Fibroblast of villous mesenchyme (primary cell): ENCODE results near the gene BMP7. TPM values are rescaled to one million over a fixed set of nuclear protein-coding genes. Genes with fewer than 3 reads are reported as not detected.

ENCODE experiments used
- DNase-seq: peaks from one replicate; pipeline ENCODE4 v3.0.0-alpha.2; 2010; ENCODE audit warnings: low read depth
- H3K4me3 ChIP-seq: 2 replicates; pipeline ENCODE4 v1.5.1; 2011; ENCODE audit warnings: low read depth, mild to moderate bottlenecking, low read length
- total RNA-seq: library from RNA; depleted of rRNA; stranded (reverse); fragments of >200 nt; gene quantifications from 2 replicates; pipeline ENCODE4 v1.2.3, GENCODE V29; 2012
- TF ChIP-seq, protein P1 (sequence below): IDR thresholded peaks from 2 replicates; pipeline ENCODE4 v1.5.1; 2012; ENCODE audit warnings: low read depth, mild to moderate bottlenecking, low read length; ENCODE audit not compliant: insufficient read depth

BMP7 gene
- total RNA-seq, 1 donor, result not detected

DNA sequence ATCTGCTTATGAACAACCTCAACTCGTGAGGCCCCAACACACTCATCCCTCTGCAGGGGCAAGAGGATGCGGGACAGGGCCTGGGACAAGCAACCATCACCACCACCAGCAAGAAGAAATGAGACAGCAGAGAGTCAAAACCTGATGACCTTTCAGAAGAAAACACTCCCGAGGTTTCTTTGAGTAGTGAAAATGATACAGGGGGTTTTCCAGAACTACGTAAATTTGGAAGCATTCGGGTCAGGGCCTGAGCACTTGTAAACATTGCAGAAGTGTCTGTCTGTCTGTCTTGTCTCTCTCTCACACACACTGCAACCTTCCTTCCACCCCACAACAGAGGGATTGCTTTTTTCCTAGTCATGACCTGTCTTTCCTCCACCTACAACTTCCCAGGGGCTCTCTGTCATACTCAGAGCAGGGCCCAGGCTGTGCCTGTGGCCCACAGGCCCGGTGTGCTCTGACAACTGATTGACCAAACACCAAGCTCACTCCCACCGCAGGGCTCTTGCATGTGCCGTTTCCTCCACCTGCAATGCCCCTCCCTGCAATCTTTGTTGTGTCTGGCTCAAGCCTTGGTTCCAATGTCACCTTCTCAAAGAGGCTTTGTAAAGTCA, 90.9 kb downstream of the BMP7 start:
- H3K4me3 ChIP-seq, result no peak overlapping the region
- TF ChIP-seq, protein P1, sequence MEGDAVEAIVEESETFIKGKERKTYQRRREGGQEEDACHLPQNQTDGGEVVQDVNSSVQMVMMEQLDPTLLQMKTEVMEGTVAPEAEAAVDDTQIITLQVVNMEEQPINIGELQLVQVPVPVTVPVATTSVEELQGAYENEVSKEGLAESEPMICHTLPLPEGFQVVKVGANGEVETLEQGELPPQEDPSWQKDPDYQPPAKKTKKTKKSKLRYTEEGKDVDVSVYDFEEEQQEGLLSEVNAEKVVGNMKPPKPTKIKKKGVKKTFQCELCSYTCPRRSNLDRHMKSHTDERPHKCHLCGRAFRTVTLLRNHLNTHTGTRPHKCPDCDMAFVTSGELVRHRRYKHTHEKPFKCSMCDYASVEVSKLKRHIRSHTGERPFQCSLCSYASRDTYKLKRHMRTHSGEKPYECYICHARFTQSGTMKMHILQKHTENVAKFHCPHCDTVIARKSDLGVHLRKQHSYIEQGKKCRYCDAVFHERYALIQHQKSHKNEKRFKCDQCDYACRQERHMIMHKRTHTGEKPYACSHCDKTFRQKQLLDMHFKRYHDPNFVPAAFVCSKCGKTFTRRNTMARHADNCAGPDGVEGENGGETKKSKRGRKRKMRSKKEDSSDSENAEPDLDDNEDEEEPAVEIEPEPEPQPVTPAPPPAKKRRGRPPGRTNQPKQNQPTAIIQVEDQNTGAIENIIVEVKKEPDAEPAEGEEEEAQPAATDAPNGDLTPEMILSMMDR, result no peak
- no peak for DNase-seq

DNA sequence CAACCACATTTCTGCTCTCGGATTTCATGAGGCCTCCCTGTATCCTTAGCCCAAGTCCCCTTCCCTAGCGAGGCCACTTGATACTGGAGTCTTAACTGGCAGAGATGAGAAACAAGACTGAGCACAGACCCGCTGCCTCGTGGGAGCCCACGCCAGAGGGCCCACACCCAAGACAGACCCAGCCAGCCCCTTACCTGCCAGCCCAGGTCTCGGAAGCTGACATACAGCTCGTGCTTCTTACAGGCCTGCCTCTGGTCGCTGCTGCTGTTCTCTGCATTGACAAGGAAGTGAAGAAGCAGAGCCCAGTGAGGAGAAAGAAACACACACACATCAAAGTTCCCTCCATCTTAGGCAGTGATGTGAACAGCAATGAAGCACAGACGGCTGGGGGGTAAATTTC, 91.7 kb downstream of the BMP7 start:
- no peak overlapping the region for H3K4me3 ChIP-seq
- TF ChIP-seq, protein P1, result no peak
- DNase-seq, result no peak

DNA sequence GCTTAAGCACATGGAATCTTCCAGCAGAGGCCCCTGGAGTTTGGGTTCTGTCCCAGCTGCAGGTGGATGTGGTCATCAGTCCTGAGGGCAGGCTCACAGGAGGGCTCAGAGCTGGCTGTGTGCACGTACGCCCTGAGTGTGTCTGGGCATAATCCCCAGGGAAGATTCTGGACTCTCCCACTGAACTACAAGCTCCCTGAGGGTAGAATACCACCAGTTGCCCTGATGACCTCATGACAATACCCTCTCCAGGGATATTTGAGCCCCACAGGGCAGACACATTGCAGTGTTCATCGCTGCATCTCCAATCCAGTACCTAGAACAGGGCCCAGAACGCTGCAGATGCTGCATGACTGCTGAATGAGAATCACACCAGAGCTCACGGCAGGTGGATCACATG, 92.5 kb downstream of the BMP7 start:
- DNase-seq, result no peak
- H3K4me3 ChIP-seq, result no peak overlapping the region
- TF ChIP-seq, protein P1, result no peak

DNA sequence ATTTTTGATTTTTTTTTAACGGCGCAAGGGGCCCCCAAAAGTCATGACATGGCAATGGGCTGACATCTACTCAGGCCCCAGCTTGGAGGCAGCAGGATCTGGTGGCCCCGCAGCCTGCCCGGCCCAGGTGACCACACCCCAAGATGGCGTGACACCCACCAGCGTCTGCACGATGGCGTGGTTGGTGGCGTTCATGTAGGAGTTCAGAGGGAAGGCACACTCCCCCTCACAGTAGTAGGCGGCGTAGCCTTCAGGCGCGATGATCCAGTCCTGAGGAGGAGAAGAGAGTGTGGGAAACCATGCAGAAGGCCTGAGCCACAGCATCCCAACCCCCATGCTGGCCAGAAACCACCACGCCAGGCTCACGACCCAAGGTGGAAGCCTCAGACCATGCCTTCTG, 93.4 kb downstream of the BMP7 start:
- H3K4me3 ChIP-seq, result no peak overlapping the region
- DNase-seq, result no peak
- TF ChIP-seq, protein P1, result no peak

DNA sequence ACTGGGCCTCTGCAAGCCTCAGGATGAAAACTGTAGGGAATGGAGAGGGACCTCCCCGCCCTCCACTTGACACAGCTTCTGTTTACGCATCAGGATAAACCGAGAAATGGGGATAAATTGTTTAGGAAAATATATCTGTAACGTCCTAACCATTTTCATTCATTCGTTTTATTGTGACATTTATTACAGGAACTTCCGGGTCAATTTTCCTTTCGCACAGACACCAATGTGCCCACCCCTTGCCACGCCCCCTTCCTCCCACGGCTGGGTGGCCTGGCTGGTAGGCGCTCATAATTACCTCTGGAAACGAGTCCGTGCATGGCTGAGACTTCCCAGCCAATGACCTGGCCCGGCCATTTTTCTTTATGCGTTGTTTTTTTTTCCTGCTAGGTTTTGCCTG, 96.1 kb downstream of the BMP7 start:
- no peak overlapping the region for H3K4me3 ChIP-seq
- TF ChIP-seq, protein P1, result no peak
- DNase-seq, result no peak

DNA sequence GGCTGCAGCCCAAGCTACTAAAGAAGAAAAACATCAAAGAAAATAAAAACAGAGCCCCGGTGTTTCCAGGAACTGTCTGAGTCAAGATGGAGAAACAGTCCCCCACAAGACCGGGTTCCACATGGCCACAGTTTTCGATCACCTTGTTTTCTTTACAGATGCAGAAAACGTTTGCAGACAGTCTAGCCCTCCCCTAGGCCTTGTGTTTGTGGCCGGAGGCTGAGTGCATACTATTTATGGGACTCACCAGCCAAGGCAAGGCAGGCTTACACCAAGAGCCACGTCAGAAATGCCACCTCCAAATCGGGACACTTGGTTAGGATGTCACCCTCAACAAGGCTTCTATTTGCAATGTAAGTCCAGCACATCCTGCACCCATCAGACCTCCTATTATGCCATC, 97.3 kb downstream of the BMP7 start:
- H3K4me3 ChIP-seq, result no peak overlapping the region
- TF ChIP-seq, protein P1, result no peak
- DNase-seq, result no peak
